Measurements from ENCODE around the gene HPN.

Gene HPN

DNA sequence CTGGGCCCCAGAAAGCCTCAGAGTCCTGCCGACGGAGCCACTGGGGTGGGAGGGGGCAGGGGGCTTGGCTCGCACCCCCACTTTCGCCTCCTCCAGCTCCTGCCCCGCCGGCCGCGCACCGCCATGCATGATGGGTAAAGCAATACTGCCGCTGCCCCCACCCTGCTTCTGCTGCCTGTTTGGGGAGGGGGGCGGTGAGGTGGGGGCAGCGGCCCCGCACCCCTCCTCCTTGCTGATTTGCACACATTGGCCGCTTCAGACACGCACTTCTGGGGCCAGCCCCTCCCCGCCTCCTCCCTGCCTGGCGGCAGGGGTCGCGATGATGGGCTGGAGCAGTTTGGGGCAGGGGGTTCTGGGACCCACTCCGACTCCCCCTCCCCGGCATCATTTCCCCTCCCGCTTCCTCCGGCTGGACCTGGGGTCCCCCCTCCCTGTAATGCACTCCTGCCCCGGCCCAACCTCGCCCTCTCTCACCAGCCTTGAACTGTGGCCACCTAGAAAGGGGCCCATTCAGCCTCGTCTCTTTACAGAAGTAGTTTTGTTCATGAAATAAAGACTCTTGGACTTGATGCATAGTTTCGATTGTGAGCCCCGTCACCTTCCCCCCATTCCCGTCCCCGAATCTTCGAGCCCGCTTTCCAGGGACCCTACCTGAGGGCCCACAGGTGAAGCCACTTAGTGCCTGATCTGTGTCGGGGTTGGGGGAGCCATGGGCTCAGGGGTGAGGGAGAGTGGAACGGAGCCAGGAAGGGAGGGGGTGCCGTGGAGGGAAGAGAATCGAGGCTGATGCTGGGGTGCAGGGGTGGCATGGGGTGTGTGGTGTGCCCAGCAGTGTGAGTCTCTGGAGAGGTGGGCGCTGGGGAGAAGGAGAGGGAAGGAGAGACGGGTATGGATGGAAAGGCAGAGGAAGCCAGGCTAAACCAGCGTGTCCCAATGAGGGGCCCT, 1.4 kb upstream of the HPN start:
- DNase-seq (ENCODE audit: low read depth): no peak
- H3K4me3 ChIP-seq (ENCODE audit: control insufficient read depth, low read depth, low read length): no peak overlapping the region
- TF ChIP-seq CTCF (conservative IDR thresholded peaks at IDR 0.05; ENCODE audit: control insufficient read depth, insufficient read depth, low read depth, low read length): no peak

DNA sequence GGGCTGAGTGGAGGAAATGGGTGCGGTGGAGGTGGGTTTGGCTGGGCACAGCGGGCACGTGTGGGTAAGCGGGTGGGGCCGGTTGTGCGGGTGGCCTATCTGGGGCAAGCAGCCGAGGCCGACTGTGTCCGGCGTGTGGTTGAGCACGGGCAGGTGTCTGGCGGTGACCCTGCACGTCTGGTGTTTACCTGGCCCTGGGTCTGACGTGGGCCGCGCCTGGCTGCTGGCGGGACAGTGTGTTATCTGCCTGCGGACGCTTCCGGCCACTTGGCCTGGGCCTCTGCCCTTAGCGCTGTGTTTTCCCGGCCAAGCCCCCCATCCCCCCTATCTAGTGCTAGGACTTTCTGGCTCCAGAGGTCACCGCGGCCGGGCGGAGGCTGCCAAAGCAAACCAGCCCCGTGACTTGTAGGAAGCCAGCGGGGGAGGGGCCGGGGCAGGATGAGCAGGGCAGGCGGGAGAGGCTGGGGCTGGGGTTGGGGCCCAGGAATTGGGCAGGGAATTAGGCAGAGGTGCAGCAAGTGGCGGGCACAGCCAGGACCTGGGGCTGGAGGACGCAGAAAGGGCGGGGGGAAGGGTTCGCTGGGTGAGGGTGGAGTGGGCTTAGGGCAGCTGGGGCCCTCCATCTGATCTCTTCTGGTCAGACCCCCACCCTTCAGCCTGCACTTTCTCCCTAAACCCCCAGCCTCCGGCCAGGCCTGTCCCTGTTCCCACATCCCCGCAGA, 534 bp upstream of the HPN start:
- no peak for DNase-seq (ENCODE audit: low read depth)
- no peak for TF ChIP-seq CTCF (conservative IDR thresholded peaks at IDR 0.05; ENCODE audit: control insufficient read depth, insufficient read depth, low read depth, low read length)
- no peak overlapping the region for H3K4me3 ChIP-seq (ENCODE audit: control insufficient read depth, low read depth, low read length)

GRCh38 chr19:35042056-35042730, 672 bp downstream of the HPN start:
- DNase-seq (ENCODE audit: low read depth): no peak
- TF ChIP-seq CTCF (conservative IDR thresholded peaks at IDR 0.05; ENCODE audit: control insufficient read depth, insufficient read depth, low read depth, low read length): no peak
- no peak overlapping the region for H3K4me3 ChIP-seq (ENCODE audit: control insufficient read depth, low read depth, low read length)

GRCh38 chr19:35042954-35043604, 1.6 kb downstream of the HPN start:
- TF ChIP-seq CTCF (conservative IDR thresholded peaks at IDR 0.05; ENCODE audit: control insufficient read depth, insufficient read depth, low read depth, low read length): no peak
- H3K4me3 ChIP-seq (ENCODE audit: control insufficient read depth, low read depth, low read length): no peak overlapping the region
- no peak for DNase-seq (ENCODE audit: low read depth)

GRCh38 chr19:35043906-35044305, 2.4 kb downstream of the HPN start:
- no peak for TF ChIP-seq CTCF (conservative IDR thresholded peaks at IDR 0.05; ENCODE audit: control insufficient read depth, insufficient read depth, low read depth, low read length)
- H3K4me3 ChIP-seq (ENCODE audit: control insufficient read depth, low read depth, low read length): no peak overlapping the region
- no peak for DNase-seq (ENCODE audit: low read depth)
